ENCODE data around the gene RAD51B.

GRCh38 chr14:67994531-67994930 lies 175.0 kb downstream of the RAD51B start:
- TF ChIP-seq EP300 (IDR thresholded peaks at IDR 0.05; ENCODE audit: low read depth) (no peak), CTCF (IDR thresholded peaks at IDR 0.05) (no peak), POLR2AphosphoS5 (IDR thresholded peaks at IDR 0.05) (no peak)
